NB4 (cell line): ENCODE measurements around the gene ORAI3.
A peak's percentile ranks its signal among the peaks of the same experiment; 100 is the strongest.

Experiments used
- DNase-seq: peaks from one replicate; pipeline ENCODE4 v3.0.0; 2010; ENCODE audit warnings: low read depth
- H3K4me3 ChIP-seq: one replicate; pipeline ENCODE4 v1.5.1; 2011; ENCODE audit warnings: mild to moderate bottlenecking, low read depth, low read length, moderate library complexity
- CTCF ChIP-seq: IDR thresholded peaks from one replicate; pipeline ENCODE4 v1.5.1; 2012; ENCODE audit warnings: low read depth, low read length
- MYC ChIP-seq: IDR thresholded peaks from 2 replicates; pipeline ENCODE4 v1.6.1; 2011; ENCODE audit warnings: low read depth, low read length
- POLR2A ChIP-seq: IDR thresholded peaks from 2 replicates; pipeline ENCODE4 v1.6.1; 2011; ENCODE audit warnings: mild to moderate bottlenecking; ENCODE audit not compliant: insufficient read length; ENCODE audit errors: extremely low read depth
- TF ChIP-seq, protein P1 (sequence below): IDR thresholded peaks from 2 replicates; pipeline ENCODE4 v1.6.1; 2011; ENCODE audit warnings: low read depth, low read length

ORAI3 gene

GRCh38 chr16:30922420-30922959 lies 26.4 kb upstream of the ORAI3 start:
- DNase-seq = peak; percentile 100
- TF ChIP-seq, protein P1, sequence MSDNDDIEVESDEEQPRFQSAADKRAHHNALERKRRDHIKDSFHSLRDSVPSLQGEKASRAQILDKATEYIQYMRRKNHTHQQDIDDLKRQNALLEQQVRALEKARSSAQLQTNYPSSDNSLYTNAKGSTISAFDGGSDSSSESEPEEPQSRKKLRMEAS = peak; percentile 49; the same call in 1 of the 2 replicates
- peak; percentile 45 for TF ChIP-seq MYC
- TF ChIP-seq POLR2A = no peak
- TF ChIP-seq CTCF = no peak
- peak overlapping the region; percentile 98 for H3K4me3 ChIP-seq

DNA sequence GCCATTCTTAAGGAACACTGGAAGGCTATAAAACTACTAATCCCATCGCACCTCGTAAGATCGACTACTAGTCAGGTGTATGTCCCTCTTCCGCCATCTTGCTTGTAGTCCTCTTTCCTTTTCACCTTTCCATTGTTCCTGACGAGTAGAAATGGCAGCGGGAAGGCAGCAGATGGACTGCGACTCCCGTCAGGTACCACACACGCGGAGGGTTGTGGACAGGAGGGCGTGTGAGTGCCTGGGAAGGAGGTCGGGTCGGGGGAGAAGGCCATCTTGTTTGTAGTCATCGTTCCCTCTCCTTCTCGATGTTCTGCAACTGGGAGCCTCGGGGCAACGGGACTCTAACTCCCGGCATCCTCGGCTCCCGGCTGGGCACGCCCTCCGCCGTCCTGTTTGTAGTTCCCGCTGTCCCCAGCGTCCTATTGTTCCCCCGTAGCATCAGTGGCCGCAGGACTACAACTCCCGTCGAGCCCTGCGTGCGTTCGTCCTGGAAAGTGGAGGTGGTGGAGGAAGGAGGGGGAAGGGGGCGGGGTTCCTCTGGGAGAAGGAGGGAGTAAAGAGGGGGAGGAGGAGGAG lies 25.8 kb upstream of the ORAI3 start:
- DNase-seq = peak; percentile 100
- peak overlapping the region; percentile 98 for H3K4me3 ChIP-seq
- TF ChIP-seq POLR2A (peak; percentile 26), MYC (peak; percentile 68; the same call in 1 of the 2 replicates), CTCF (no peak)
- TF ChIP-seq, protein P1 = peak; percentile 56; the same call in 1 of the 2 replicates

DNA sequence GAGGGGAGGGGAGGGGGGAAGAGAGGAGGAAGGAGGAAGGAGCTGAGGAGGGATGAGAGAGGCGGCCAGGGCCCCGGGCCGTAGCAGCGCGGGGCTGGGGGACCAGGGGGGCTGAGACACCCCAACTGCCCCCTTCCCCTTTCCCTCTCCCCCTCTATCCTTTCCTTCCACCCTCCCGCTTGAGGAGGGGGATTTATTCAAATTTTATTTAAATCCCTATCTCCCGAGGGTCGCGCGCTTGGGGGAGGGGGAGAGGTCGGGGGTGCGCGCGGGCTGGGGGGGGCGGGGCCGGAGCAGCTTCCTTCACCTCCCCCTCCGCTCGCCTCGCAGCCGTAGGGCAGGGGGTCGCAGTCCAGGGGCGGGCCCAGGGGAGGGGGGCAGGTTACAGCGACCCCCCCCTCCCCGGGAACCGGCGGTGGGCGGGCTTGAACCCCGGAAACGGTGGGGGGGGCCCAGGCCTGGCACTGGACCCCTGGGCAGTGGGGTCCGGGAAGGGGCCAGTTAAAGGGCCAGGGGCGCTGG lies 25.3 kb upstream of the ORAI3 start, which contains the start of gene FBXL19:
TSS of gene FBXL19 (plus strand) at position 19 of the 522 bp plus-strand sequence. CDS start 2,183 bp downstream, outside the sequence.
- DNase-seq = no peak
- TF ChIP-seq POLR2A = no peak
- TF ChIP-seq, protein P1 = no peak
- no peak for TF ChIP-seq MYC
- no peak for TF ChIP-seq CTCF
- H3K4me3 ChIP-seq = peak within 1 kb of the TSS; percentile 98

DNA sequence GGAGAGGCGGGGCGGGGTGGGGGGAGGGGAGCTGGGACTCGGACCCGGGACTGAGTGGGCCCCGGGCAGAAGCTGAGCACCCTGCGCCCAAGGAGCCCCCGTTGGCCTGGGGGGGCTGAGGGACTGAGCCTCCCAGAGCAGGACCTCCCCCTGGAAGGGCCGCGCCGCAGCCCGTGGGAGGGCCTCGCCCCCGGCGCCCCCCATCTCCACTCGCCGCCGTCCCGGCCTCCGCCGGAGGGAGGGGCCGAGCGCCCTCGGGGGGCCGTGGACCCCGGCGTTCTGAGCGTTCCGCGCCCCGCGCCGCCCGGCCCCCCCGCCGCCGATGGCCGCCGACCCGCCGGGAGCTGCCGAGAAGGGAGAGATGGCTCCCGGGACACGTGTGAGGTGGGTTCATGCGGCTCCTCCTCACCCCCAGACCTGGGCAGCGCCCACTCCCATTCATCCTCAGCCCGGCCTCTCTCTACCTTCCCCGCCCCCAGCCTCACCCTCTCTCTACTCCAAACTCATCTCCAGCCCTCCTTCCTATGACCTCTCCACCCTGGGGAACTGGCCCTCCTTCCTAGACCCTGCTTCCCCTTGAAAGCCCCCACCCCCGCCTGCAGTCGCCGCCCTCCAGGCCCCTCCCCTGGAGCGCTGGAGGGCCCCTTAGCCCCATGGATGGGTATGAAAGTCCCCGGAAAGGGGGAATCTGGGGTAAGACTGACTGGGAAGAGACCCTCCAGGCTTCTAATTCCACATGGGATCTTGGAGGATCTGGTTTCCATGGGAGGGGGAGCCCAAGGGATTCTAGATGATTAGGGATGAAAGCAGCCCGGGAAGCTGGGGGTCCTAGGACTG lies 24.6 kb upstream of the ORAI3 start:
- H3K4me3 ChIP-seq = peak overlapping the region; percentile 61
- TF ChIP-seq, protein P1 = no peak; the same call in 1 of the 2 replicates
- no peak for TF ChIP-seq POLR2A
- no peak for TF ChIP-seq MYC
- no peak for TF ChIP-seq CTCF
- peak; percentile 58 for DNase-seq

DNA sequence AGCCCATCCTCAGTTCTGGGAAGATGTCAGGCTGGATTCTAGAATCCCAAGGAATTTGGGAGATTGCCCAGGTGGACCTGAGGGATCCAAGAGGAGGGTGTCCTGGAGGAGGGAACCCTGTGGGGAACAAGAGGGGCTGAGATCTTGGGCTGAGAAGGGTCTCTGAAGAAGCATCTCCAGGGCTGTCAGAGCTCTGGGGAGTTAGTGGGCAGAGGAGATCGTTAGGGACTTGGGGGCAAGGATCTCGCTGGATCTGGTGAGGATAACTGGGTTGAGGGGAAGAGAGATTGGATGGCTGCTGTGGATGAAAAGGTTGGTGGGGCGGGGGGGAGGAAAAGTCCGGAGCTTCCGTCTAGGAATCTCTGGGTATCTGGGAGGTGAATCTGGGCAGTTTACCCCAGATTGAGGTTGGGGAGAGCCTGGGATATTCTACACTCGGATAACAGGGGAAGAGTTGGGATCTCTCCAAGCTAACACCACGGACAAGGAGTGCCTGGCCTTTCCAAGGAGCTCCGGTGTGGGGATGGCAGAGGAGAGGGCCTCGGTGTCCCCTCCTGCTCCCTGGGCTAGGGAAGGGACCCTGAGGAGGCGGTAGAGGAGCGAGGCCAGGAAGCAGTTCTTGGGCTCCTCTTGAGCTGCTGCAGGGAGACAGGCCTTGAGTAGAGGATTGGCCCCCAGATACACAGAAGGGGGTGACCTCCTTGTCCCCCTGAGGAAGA lies 23.8 kb upstream of the ORAI3 start:
- peak overlapping the region; percentile 61 for H3K4me3 ChIP-seq
- DNase-seq = no peak
- TF ChIP-seq POLR2A (no peak), MYC (no peak), CTCF (no peak)
- TF ChIP-seq, protein P1 = no peak
